Measurements from ENCODE around the gene BSX. TPM values are rescaled to one million over a fixed set of nuclear protein-coding genes. Genes with fewer than 3 reads are reported as not detected.

BSX gene
- polyA plus RNA-seq, 12 donors: not detected

DNA sequence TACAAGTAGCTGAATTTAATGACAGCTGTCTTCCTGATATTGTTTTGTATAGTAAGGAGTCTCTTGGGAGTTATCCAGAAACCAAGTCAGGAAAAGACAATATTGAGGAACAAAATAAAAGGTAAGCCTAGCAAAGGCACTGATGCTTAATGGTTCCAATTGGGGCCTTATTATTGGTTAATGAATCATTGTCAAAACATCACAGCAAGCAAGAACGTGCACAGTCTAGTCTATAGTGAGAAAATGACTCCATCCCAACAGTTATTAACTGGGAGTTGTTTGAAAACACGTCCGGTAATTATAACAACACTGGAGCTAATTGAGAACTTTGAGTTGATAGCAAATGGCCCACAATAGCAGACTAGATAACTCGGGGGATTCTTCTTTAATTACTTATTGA is 17.7 kb downstream of the BSX start:
- DNase-seq: no peak

DNA sequence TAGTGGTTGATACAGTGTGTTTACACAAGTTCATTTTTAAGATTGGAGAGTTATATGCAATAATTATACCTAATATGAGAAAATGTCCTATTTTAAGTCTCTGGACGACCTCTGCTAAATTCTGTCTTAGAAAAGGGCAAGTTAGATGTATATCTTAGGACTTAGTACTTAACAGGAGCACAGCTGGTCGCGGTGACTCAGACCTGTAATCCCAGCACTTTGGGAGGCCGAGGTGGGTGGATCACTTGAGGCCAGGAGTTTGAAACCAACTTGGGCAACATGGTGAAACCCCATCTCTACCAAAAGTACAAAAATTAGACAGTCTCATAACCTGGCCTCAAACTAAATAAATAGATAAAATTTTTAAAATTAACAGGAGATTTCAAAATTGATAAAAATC is 27.2 kb downstream of the BSX start:
- no peak for DNase-seq

DNA sequence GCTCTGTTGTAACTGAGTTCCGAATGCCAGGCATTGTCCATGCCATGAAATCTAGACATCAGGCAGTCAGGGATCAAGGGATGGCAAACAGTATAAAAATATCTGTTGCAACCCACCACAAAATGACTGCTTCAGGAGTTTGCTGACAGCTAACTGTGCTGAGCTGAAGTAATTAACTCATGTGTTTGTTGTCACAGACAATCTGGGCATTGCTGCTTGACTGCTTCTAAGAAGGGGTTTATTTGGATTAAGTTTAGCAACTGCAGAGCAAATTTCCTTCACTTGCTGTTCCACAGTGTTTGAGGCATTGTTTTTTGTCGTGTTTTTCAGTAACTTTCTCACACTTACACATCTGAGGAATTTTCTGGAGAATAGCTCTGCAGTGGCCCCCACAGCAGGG is 30.4 kb downstream of the BSX start:
- DNase-seq: no peak

DNA sequence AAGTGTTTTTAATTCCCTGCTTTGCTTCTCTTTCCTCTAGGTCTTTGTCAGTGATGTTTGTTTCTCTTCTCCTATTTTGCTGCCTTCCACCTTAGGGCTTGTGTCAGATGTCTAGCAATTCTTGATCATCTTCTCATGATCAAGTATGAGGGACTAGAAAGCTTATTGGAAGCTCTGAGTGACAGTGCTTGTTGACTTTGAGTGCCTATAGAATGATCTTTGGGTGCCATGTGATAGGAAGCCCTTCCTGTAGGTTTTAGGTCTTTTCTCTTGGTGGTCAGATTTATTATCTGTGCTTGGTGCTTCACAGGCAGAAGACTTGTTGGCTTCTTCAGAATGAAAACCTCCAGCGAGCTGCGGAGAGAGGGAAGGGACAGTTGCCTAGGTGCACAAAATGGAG is 43.1 kb downstream of the BSX start:
- DNase-seq: no peak

DNA sequence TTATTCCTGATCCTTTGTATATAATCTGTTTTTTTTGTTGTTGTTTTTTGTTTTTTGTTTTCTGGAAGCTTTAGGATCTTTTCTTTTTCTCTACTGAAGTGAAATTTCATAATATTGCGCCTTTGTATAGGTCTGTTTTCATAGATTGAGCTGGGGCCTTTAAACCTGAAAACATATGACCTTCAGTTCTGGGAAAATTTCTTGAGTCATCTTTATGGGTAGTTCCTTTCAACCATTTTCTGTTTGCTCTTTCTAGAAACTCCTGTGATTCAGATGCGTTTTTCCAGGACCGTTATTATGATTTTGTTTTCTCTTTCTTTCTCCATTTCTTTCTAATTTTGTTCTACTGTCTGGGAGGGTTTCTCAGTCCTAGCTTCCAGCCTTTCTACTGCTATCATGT is 43.7 kb downstream of the BSX start:
- DNase-seq: no peak

DNA sequence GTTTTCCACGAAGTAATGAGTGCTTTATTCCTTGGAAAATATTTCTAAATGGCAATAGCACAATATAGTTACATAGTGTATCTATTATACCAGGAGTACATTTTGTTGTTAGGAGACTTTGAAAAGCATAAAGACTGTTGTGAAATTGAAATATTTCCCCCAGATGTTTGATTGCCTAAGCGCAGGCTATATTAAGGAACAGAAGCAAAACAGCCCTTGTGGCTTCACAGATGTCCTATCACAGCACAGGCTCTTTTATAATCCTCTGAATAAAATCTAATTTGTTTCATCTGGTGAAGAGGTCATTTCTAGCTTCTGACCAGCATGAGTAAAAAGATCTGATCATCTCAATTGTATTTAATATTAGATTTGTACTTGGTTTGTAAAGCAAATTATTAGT is 48.2 kb downstream of the BSX start:
- DNase-seq: peak; percentile 4

DNA sequence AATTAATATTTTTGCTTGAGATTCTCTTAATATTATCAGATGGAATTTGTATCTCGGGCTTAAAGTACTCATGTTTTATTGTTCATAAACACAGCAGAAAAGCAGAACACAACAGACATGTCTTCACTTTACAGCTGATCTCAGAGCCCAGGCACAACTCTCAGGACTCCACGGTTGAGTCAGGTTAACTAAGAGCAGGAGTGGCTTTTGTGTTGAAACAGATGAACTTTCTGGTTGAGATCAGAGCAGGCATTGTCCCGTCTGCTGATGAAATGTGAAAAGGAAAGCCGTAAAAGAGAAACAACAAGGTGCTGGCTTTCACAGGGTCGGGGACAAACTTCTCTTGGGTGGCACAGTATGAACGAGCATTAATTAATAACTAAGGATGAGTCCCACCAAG is 50.1 kb downstream of the BSX start:
- no peak for DNase-seq

Other genes starting within 250 kb of the BSX start
- under 1 TPM in 6 of 12 donors, not detected in 6; 0.12 to 0.61 (median 0.19) TPM for gene CRTAM, start 143.3 kb downstream of the BSX start, polyA plus RNA-seq (ENCODE audit: insufficient read length in 12 of 12)
- gene JHY, start 99.1 kb downstream of the BSX start, polyA plus RNA-seq (ENCODE audit: insufficient read length in 12 of 12): 1 to 10 TPM in 10 of 12 donors, not detected in 2; 1.6 to 7.5 (median 1.9) TPM
- 1,000 to 10,000 TPM in 11 of 12 donors, 100 to 1,000 TPM in 1; 575 to 1,961 (median 1,737) TPM for gene HSPA8, start 80.3 kb upstream of the BSX start, polyA plus RNA-seq (ENCODE audit: insufficient read length in 12 of 12)
- 10 to 100 TPM in 11 of 12 donors, not detected in 1; 12.3 to 53.7 (median 18.8) TPM for gene CLMP, start 213.4 kb upstream of the BSX start, polyA plus RNA-seq (ENCODE audit: insufficient read length in 12 of 12)

All from muscle of arm (tissue), 12 donors.